A673 (cell line): ENCODE measurements around the gene SELENOF. TPM values are rescaled to one million over a fixed set of nuclear protein-coding genes. Genes with fewer than 3 reads are reported as not detected.

Source experiments
- BruUV-seq: library from RNA; stranded (reverse); fragments of 400-500 nt; replicated peaks from 2 replicates; lab custom pipeline; 2021; lab: Mats Ljungman, UMichigan
- CTCF ChIA-PET: fragments of 300-600 bp; sonication (Branson Sonifier 250); formaldehyde crosslinking; loops from one replicate; lab custom pipeline; 2022; ENCODE audit warnings: antibody characterized with exemption; lab: Charles Lee
- POLR2A ChIA-PET: fragments of 300-600 bp; sonication (Branson Sonifier 250); formaldehyde crosslinking; loops from one replicate; lab custom pipeline; 2022; ENCODE audit warnings: antibody characterized with exemption; ENCODE audit not compliant: low non-redundant PET; lab: Charles Lee
- DNase-seq: peaks from one replicate; pipeline ENCODE4 v3.0.0-alpha.2; 2015; ENCODE audit warnings: low spot score
- H3K27ac ChIP-seq: fragments of 200-600 bp; sonication (generic); 2 replicates; pipeline ENCODE4 v1.5.1; 2016; ENCODE audit warnings: mixed run types, low read depth, mild to moderate bottlenecking, mixed read lengths, antibody characterized with exemption, low read length; ENCODE audit not compliant: poor library complexity, severe bottlenecking
- H3K27me3 ChIP-seq: fragments of 200-600 bp; sonication (generic); replicated peaks from 2 replicates; pipeline ENCODE4 v1.6.1; 2017; ENCODE audit warnings: mixed run types, low read depth, mild to moderate bottlenecking, mixed read lengths, antibody characterized with exemption, low read length; ENCODE audit not compliant: insufficient read depth, poor library complexity
- H3K36me3 ChIP-seq: fragments of 200-600 bp; sonication (generic); 2 replicates; pipeline ENCODE4 v1.6.1; 2016; ENCODE audit warnings: mixed run types, mild to moderate bottlenecking, mixed read lengths, antibody characterized with exemption, low read length; ENCODE audit not compliant: insufficient read depth, poor library complexity, severe bottlenecking
- H3K4me1 ChIP-seq: fragments of 200-600 bp; sonication (generic); 2 replicates; pipeline ENCODE4 v1.6.1; 2017; ENCODE audit warnings: mixed run types, mild to moderate bottlenecking, mixed read lengths, antibody characterized with exemption, low read length; ENCODE audit not compliant: insufficient read depth, poor library complexity, severe bottlenecking
- H3K4me3 ChIP-seq: fragments of 200-600 bp; sonication (generic); 2 replicates; pipeline ENCODE4 v1.5.1; 2016; ENCODE audit warnings: low read depth, mixed run types, mild to moderate bottlenecking, mixed read lengths, low read length; ENCODE audit not compliant: poor library complexity, severe bottlenecking
- H3K9me3 ChIP-seq: fragments of 200-600 bp; sonication (generic); 2 replicates; pipeline ENCODE4 v1.6.1; 2016; ENCODE audit warnings: mixed run types, low read depth, mild to moderate bottlenecking, mixed read lengths, antibody characterized with exemption, low read length; ENCODE audit not compliant: poor library complexity, severe bottlenecking
- CTCF ChIP-seq: fragments of 300-800, 200-600 bp; sonication (generic); conservative IDR thresholded peaks from 2 replicates; pipeline ENCODE4 v1.5.1; 2017; ENCODE audit warnings: low read depth, mild to moderate bottlenecking, antibody characterized with exemption, low read length, moderate library complexity, mixed read lengths
- EZH2 ChIP-seq: fragments of 200-600 bp; sonication (generic); IDR thresholded peaks from 2 replicates; pipeline ENCODE4 v1.6.1; 2017; ENCODE audit warnings: borderline replicate concordance, low read depth, mild to moderate bottlenecking, mixed read lengths, antibody characterized with exemption, low read length; ENCODE audit not compliant: poor library complexity, severe bottlenecking
- intact Hi-C: fragments of 100-400 bp; cut with micrococcal nuclease; formaldehyde crosslinking; loops from one replicate; pipeline ENCODE4 v1.10.0; 2022; ENCODE audit not compliant: unreplicated experiment
- total RNA-seq: library from RNA; stranded (reverse); gene quantifications from 2 replicates; pipeline ENCODE4 v1.2.3, GENCODE V29; 2021

Gene SELENOF
- total RNA-seq, 1 experiment from 2014 or later = 214 TPM

- Histone ChIP-seq H3K9me3 (no peaks in the 10 kb centered on the region), H3K27me3 (no peaks in the 10 kb centered on the region), H3K4me3 (no peak overlapping the region), H3K27ac (no peak overlapping the region), H3K36me3 (no peaks in the 10 kb centered on the region), H3K4me1 (no peaks in the 10 kb centered on the region)
- TF ChIP-seq CTCF (no peak), EZH2 (no peak)
- DNase-seq = no peak
- intact Hi-C loops = no loop called here
- POLR2A ChIA-PET = no interaction called here
- CTCF ChIA-PET = no interaction called here
- no TSS peak for BruUV-seq
Measured at GRCh38 chr1:86888327-86888726, 25.6 kb downstream of the SELENOF start.

GRCh38 chr1:86887479-86888162, 26.3 kb downstream of the SELENOF start:
- ChIA-PET CTCF (no interaction called here), POLR2A (no interaction called here)
- intact Hi-C loops = no loop called here
- H3K9me3 ChIP-seq = no peaks in the 10 kb centered on the region
- no peaks in the 10 kb centered on the region for H3K36me3 ChIP-seq
- no peak for TF ChIP-seq EZH2
- TF ChIP-seq CTCF = no peak
- BruUV-seq = no TSS peak
- H3K4me1 ChIP-seq = no peaks in the 10 kb centered on the region
- H3K27me3 ChIP-seq = no peaks in the 10 kb centered on the region
- H3K27ac ChIP-seq = no peak overlapping the region
- DNase-seq = no peak
- H3K4me3 ChIP-seq = no peak overlapping the region

GRCh38 chr1:86875722-86876121, 38.2 kb downstream of the SELENOF start:
- Histone ChIP-seq H3K36me3 (peaks cover 12% of the 10 kb centered on the region), H3K4me3 (no peak overlapping the region), H3K27ac (no peak overlapping the region), H3K4me1 (peaks cover 8% of the 10 kb centered on the region), H3K9me3 (no peaks in the 10 kb centered on the region), H3K27me3 (no peaks in the 10 kb centered on the region)
- BruUV-seq = no TSS peak
- no peak for TF ChIP-seq CTCF
- TF ChIP-seq EZH2 = no peak
- POLR2A ChIA-PET = no interaction called here
- no peak for DNase-seq
- intact Hi-C loops = no loop called here
- CTCF ChIA-PET = no interaction called here
